Measurements from ENCODE around the gene FAM3A.

GRCh38 chrX:154459832-154460231 is 56.2 kb downstream of the FAM3A start:
- TF ChIP-seq POLR2A (IDR thresholded peaks at IDR 0.05) (no peak), EP300 (IDR thresholded peaks at IDR 0.05) (no peak), CTCF (IDR thresholded peaks at IDR 0.05) (no peak)

Measured in tibial nerve (tissue), 4 donors.